ENCODE results near the gene LGALS4.
"Not testable (repeated sequence)": the region's sequence is repeated elsewhere in the genome, so short reads cannot be mapped to it uniquely, and the experiment has no call there.

The LGALS4 gene

GRCh38 chr19:38841787-38842438, 29.2 kb upstream of the LGALS4 start:
- no peak for DNase-seq

GRCh38 chr19:38841180-38841766, 28.5 kb upstream of the LGALS4 start:
- no peak for DNase-seq

- DNase-seq = no peak
These were observed 27.8 kb upstream of the LGALS4 start for GRCh38 chr19:38840583-38840968.

GRCh38 chr19:38839816-38840582, 27.3 kb upstream of the LGALS4 start:
- DNase-seq = no peak

- no peak for DNase-seq
These were observed 26.4 kb upstream of the LGALS4 start for GRCh38 chr19:38838986-38839761.

GRCh38 chr19:38838208-38838985, 25.7 kb upstream of the LGALS4 start:
- no peak for DNase-seq

GRCh38 chr19:38837656-38838121, 24.9 kb upstream of the LGALS4 start:
- DNase-seq = no peak

GRCh38 chr19:38836983-38837626, 24.4 kb upstream of the LGALS4 start:
- DNase-seq = no peak

- no peak for DNase-seq
These were observed 23.6 kb upstream of the LGALS4 start for GRCh38 chr19:38836159-38836982.

- no peak for DNase-seq
These were observed 21.8 kb upstream of the LGALS4 start for GRCh38 chr19:38834590-38834989.

- DNase-seq = no peak
These were observed 21.4 kb upstream of the LGALS4 start for GRCh38 chr19:38834104-38834490.

- no peak for DNase-seq
These were observed 20.3 kb upstream of the LGALS4 start for GRCh38 chr19:38833092-38833425.

GRCh38 chr19:38831142-38831605, 18.4 kb upstream of the LGALS4 start:
- no peak for DNase-seq

- DNase-seq = no peak
These were observed 17.4 kb upstream of the LGALS4 start for GRCh38 chr19:38830039-38830733.

GRCh38 chr19:38829203-38829602, 16.5 kb upstream of the LGALS4 start:
- DNase-seq = not testable (repeated sequence)

- no peak for DNase-seq
These were observed 14.3 kb upstream of the LGALS4 start for GRCh38 chr19:38826856-38827551.

- DNase-seq = not testable (repeated sequence)
These were observed 13.2 kb upstream of the LGALS4 start for GRCh38 chr19:38825936-38826335.

- DNase-seq = not testable (repeated sequence)
These were observed 8.6 kb upstream of the LGALS4 start for GRCh38 chr19:38821230-38821825.

GRCh38 chr19:38819231-38819920, 6.6 kb upstream of the LGALS4 start:
- DNase-seq = no peak

All from midbrain (tissue), 1 donor.